ENCODE data around the gene IRF2BP1. TPM values are rescaled to one million over a fixed set of nuclear protein-coding genes. Genes with fewer than 3 reads are reported as not detected.

Gene IRF2BP1
- total and polyA plus RNA-seq, 2 of the 13 experiments (the other 11 are each of a cell fraction or from before 2014, with no cell fraction given): 4.3 to 14.3 TPM

GRCh38 chr19:45883881-45884681 lies 1.9 kb downstream of the IRF2BP1 start (continued):
- TF ChIP-seq MTA1 (CRISPR knock-in tag; IDR thresholded peaks at IDR 0.05; ENCODE audit: borderline replicate concordance): no peak
- no peak for TF ChIP-seq ZNF431 (CRISPR knock-in tag; IDR thresholded peaks at IDR 0.05; ENCODE audit: borderline replicate concordance, low read depth)
- no peak for TF ChIP-seq SRSF1 (optimal IDR thresholded peaks at IDR 0.05; ENCODE audit: low read depth, low read length)
- no peak for TF ChIP-seq ZBTB14 (CRISPR knock-in tag; IDR thresholded peaks at IDR 0.05)
- TF ChIP-seq NAIF1 (CRISPR knock-in tag; IDR thresholded peaks at IDR 0.05; ENCODE audit: borderline replicate concordance): no peak
- TF ChIP-seq ZNF142 (CRISPR knock-in tag; IDR thresholded peaks at IDR 0.05): no peak
- no peak for TF ChIP-seq ZBTB49 (CRISPR knock-in tag; IDR thresholded peaks at IDR 0.05; ENCODE audit: borderline replicate concordance)
- no peak for TF ChIP-seq YEATS4 (CRISPR knock-in tag; IDR thresholded peaks at IDR 0.05; ENCODE audit: borderline replicate concordance)
- no peak for TF ChIP-seq HIC2 (CRISPR knock-in tag; IDR thresholded peaks at IDR 0.05; ENCODE audit: low read depth)
- TF ChIP-seq ZZZ3 (CRISPR knock-in tag; IDR thresholded peaks at IDR 0.05; ENCODE audit: borderline replicate concordance): no peak
- no peak for TF ChIP-seq ZFP36L1 (CRISPR knock-in tag; IDR thresholded peaks at IDR 0.05)
- no peak for TF ChIP-seq SIX1 (CRISPR knock-in tag; IDR thresholded peaks at IDR 0.05; ENCODE audit: borderline replicate concordance)
- no peak for TF ChIP-seq KDM4B (CRISPR knock-in tag; IDR thresholded peaks at IDR 0.05)
- peak in 1 of 2 experiments; percentile 20; a peak in 1 of 4 replicates for TF ChIP-seq POLR2A (IDR thresholded peaks at IDR 0.05; ENCODE audit: insufficient read depth in 1 of 2, low read depth in 2 of 2, low read length in 2 of 2)
- TF ChIP-seq DBP (CRISPR knock-in tag; IDR thresholded peaks at IDR 0.05; ENCODE audit: not compliant biosample characterization): no peak

Measured in HepG2 (cell line).